HL-60 (cell line): ENCODE measurements around the gene PRRT1B.
"Not testable (repeated sequence)": the region's sequence is repeated elsewhere in the genome, so short reads cannot be mapped to it uniquely, and the experiment has no call there.

Experiments used
- DNase-seq, 2 experiments: peaks; one replicate each; pipeline ENCODE4 v3.0.0-alpha.2; 2010 to 2020; ENCODE audit warnings: low read depth in 1 of 2, low spot score in 1 of 2
- H3K27ac ChIP-seq: fragments of 250-450 bp; sonication (Bioruptor Pico); replicated peaks from 2 replicates; pipeline ENCODE4 v1.5.1; 2020; ENCODE audit warnings: mild to moderate bottlenecking, moderate library complexity
- H3K27me3 ChIP-seq: fragments of 250-450 bp; sonication (Bioruptor Pico); 2 replicates; pipeline ENCODE4 v1.5.1; 2021; ENCODE audit warnings: mild to moderate bottlenecking, moderate library complexity; ENCODE audit not compliant: insufficient read depth, poor library complexity, severe bottlenecking
- H3K4me3 ChIP-seq: replicated peaks from 2 replicates; pipeline ENCODE4 v1.5.1; 2011; ENCODE audit warnings: mild to moderate bottlenecking, control low read depth, low read length; ENCODE audit not compliant: insufficient read depth
- CTCF ChIP-seq: IDR thresholded peaks from one replicate; pipeline ENCODE4 v1.5.1; 2011; ENCODE audit warnings: low read length, control low read depth, inconsistent platforms; ENCODE audit not compliant: insufficient read depth
- GABPA ChIP-seq: IDR thresholded peaks from 2 replicates; pipeline ENCODE4 v1.6.1; 2012; ENCODE audit warnings: low read depth
- POLR2AphosphoS5 ChIP-seq: IDR thresholded peaks from 2 replicates; pipeline ENCODE4 v1.6.1; 2012; ENCODE audit warnings: low read depth
- REST ChIP-seq: IDR thresholded peaks from 2 replicates; pipeline ENCODE4 v1.6.1; 2012; ENCODE audit warnings: low read depth; ENCODE audit not compliant: insufficient replicate concordance
- SPI1 ChIP-seq: IDR thresholded peaks from 2 replicates; pipeline ENCODE4 v1.6.1; 2012; ENCODE audit warnings: low read depth, mild to moderate bottlenecking, borderline replicate concordance

The PRRT1B gene

GRCh38 chr9:131511880-131512279 is 33.4 kb upstream of the PRRT1B start:
- DNase-seq: no peak
- no peak overlapping the region for H3K27ac ChIP-seq
- no peak for TF ChIP-seq CTCF
- no peak for TF ChIP-seq GABPA
- TF ChIP-seq REST: no peak
- TF ChIP-seq SPI1: no peak
- no peak for TF ChIP-seq POLR2AphosphoS5
- no peaks in the 10 kb centered on the region for H3K27me3 ChIP-seq
- no peak overlapping the region for H3K4me3 ChIP-seq

GRCh38 chr9:131513177-131513576 is 32.1 kb upstream of the PRRT1B start:
- no peak overlapping the region for H3K27ac ChIP-seq
- no peaks in the 10 kb centered on the region for H3K27me3 ChIP-seq
- no peak for DNase-seq
- H3K4me3 ChIP-seq: no peak overlapping the region
- TF ChIP-seq POLR2AphosphoS5: no peak
- no peak for TF ChIP-seq GABPA
- TF ChIP-seq CTCF: no peak
- TF ChIP-seq SPI1: no peak
- TF ChIP-seq REST: no peak

- not testable (repeated sequence) for H3K27ac ChIP-seq, H3K4me3 ChIP-seq
- TF ChIP-seq SPI1: peak; percentile 79
These were observed 29.7 kb upstream of the PRRT1B start for GRCh38 chr9:131515559-131516031.

GRCh38 chr9:131516100-131516499 is 29.2 kb upstream of the PRRT1B start:
- peak; percentile 44 to 99 for DNase-seq
- no peak overlapping the region for H3K27ac ChIP-seq
- H3K4me3 ChIP-seq: no peak overlapping the region
- H3K27me3 ChIP-seq: no peaks in the 10 kb centered on the region
- TF ChIP-seq CTCF (no peak), SPI1 (peak; percentile 93)

More at GRCh38 chr9:131515559-131516031, 29.7 kb upstream of the PRRT1B start:
- not testable (repeated sequence) for H3K27me3 ChIP-seq
- DNase-seq: peak in 1 of 2 experiments; percentile 84
